Suppressor macrophage (primary cell): Measurements from ENCODE around the gene SLC35A2.
"Not testable (repeated sequence)": the region's sequence is repeated elsewhere in the genome, so short reads cannot be mapped to it uniquely, and the experiment has no call there.

ENCODE experiments used
- DNase-seq, 4 experiments: peaks; one replicate each; pipeline ENCODE4 v3.0.0-alpha.2; 2020 to 2022

Gene SLC35A2

GRCh38 chrX:48902135-48902534 lies 9.3 kb downstream of the SLC35A2 start:
- no peak for DNase-seq

GRCh38 chrX:48901069-48901468 lies 10.4 kb downstream of the SLC35A2 start:
- no peak for DNase-seq

GRCh38 chrX:48899078-48899410 lies 12.4 kb downstream of the SLC35A2 start:
- no peak for DNase-seq

- DNase-seq: peak; percentile 92 to 95 (median 94)
Observed at GRCh38 chrX:48897625-48898306, 13.7 kb downstream of the SLC35A2 start, which contains the start of the genes PQBP1 and TIMM17B. Gene PQBP1, plus strand, starts transcription at chrX:48897930. Its CDS starts 580 bp downstream, at chrX:48898510. Gene TIMM17B, minus strand, starts transcription at chrX:48897768. Its CDS starts 19 bp downstream, at chrX:48897749.

- peak; percentile 75 to 85 (median 77) for DNase-seq
Observed at GRCh38 chrX:48897157-48897624, 14.3 kb downstream of the SLC35A2 start.

- DNase-seq: peak in 3 of 4 experiments; percentile 31 to 47 (median 37)
Observed at GRCh38 chrX:48896611-48897011, 14.8 kb downstream of the SLC35A2 start.

- no peak for DNase-seq
Observed at GRCh38 chrX:48894891-48895290, 16.6 kb downstream of the SLC35A2 start.

GRCh38 chrX:48893556-48894348 lies 17.7 kb downstream of the SLC35A2 start:
- DNase-seq: no peak

- DNase-seq: no peak
Observed at GRCh38 chrX:48892896-48893295, 18.6 kb downstream of the SLC35A2 start.

- DNase-seq: peak; percentile 80 to 91 (median 88)
Observed at GRCh38 chrX:48891402-48892288, 19.8 kb downstream of the SLC35A2 start.

- DNase-seq: peak in 2 of 4 experiments; percentile 19 to 32
Observed at GRCh38 chrX:48890934-48891401, 20.5 kb downstream of the SLC35A2 start.

- DNase-seq: no peak
Observed at GRCh38 chrX:48890296-48890925, 21.0 kb downstream of the SLC35A2 start.

GRCh38 chrX:48886586-48886985 lies 24.9 kb downstream of the SLC35A2 start:
- not testable (repeated sequence) for DNase-seq

GRCh38 chrX:48883729-48884128 lies 27.7 kb downstream of the SLC35A2 start:
- no peak for DNase-seq

GRCh38 chrX:48876944-48877343 lies 34.5 kb downstream of the SLC35A2 start:
- peak; percentile 23 to 67 (median 51) for DNase-seq

- DNase-seq: not testable (repeated sequence)
Observed at GRCh38 chrX:48872017-48872416, 39.4 kb downstream of the SLC35A2 start.

- DNase-seq: no peak
Observed at GRCh38 chrX:48864210-48864609, 47.2 kb downstream of the SLC35A2 start.

- peak in 2 of 4 experiments; percentile 1 to 5 for DNase-seq
Observed at GRCh38 chrX:48854898-48855297, 56.5 kb downstream of the SLC35A2 start.

- DNase-seq: not testable (repeated sequence)
Observed at GRCh38 chrX:48854121-48854804, 57.2 kb downstream of the SLC35A2 start.

- not testable (repeated sequence) for DNase-seq
Observed at GRCh38 chrX:48853494-48853893, 58.0 kb downstream of the SLC35A2 start.
